Measurements from ENCODE around the gene PPP2R2D. TPM values are rescaled to one million over a fixed set of nuclear protein-coding genes. Genes with fewer than 3 reads are reported as not detected.

PPP2R2D gene
- total RNA-seq, 6 experiments from 2014 or later, result 22.9 to 28.1 (median 24.5) TPM

DNA sequence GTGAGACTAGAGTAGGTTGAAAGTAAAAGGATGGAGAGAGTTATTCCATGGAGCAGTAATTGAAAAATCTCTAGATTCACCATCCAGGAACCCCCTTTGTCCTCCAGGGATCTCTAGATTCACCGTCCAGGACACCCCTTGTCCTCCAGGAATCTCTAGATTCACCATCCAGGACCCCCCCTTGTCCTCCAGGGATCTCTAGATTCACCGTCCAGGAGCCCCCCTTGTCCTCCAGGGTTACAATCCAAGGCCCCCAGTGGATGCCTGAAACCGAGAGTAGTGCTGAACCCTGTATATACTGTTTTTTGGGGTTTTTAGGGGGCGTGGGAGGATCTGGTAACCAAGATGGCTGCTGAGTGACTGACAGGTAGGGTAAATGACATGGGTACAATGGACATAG is 38.3 kb upstream of the PPP2R2D start:
- H3K4me1 Mint-ChIP-seq (ENCODE audit: low read depth), result no peaks in the 10 kb centered on the region
- no peaks in the 10 kb centered on the region for H3K36me3 Mint-ChIP-seq (ENCODE audit: low read depth)
- TF ChIP-seq, protein P1, sequence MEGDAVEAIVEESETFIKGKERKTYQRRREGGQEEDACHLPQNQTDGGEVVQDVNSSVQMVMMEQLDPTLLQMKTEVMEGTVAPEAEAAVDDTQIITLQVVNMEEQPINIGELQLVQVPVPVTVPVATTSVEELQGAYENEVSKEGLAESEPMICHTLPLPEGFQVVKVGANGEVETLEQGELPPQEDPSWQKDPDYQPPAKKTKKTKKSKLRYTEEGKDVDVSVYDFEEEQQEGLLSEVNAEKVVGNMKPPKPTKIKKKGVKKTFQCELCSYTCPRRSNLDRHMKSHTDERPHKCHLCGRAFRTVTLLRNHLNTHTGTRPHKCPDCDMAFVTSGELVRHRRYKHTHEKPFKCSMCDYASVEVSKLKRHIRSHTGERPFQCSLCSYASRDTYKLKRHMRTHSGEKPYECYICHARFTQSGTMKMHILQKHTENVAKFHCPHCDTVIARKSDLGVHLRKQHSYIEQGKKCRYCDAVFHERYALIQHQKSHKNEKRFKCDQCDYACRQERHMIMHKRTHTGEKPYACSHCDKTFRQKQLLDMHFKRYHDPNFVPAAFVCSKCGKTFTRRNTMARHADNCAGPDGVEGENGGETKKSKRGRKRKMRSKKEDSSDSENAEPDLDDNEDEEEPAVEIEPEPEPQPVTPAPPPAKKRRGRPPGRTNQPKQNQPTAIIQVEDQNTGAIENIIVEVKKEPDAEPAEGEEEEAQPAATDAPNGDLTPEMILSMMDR (IDR thresholded peaks at IDR 0.05), result no peak
- no peaks in the 10 kb centered on the region for H3K9me3 Mint-ChIP-seq
- no peak overlapping the region for H3K27ac Mint-ChIP-seq
- H3K27me3 Mint-ChIP-seq (ENCODE audit: insufficient read depth), result peaks cover 13% of the 10 kb centered on the region
- DNase-seq, result no peak
- no peak overlapping the region for H3K4me3 Mint-ChIP-seq

DNA sequence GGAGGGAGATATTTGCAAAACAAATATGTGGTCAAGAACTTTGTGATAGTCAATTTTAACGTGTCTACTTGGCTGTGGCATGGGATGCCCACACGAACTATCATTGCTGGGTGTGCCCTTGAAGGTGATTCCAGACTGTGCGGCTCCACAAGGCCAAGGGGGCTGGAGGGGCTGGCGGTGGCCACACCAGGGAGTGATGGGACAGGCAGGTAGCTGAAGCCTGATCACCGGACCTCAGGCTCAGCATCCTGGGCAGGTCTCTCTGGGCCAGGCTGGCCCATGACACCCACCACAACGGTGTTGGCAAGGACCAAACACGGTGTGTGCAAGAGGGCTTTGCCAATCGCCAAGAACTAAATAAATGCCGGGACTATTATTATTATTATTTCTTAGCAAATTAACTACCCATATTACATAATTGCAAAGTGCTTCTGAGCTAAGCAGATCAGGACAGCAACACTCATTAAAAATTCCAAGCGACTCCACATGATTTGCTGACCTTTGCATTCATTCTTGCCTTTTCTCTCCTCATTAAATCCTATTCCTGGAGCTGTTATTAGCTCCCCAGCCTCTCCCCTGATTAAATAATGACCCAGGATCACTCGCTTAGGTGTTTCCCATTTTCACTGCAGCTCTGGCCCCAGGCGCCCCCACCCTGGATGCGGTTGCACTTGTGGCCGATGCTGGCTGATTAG is 35.4 kb upstream of the PPP2R2D start:
- TF ChIP-seq, protein P1 (IDR thresholded peaks at IDR 0.05), result no peak
- Mint-ChIP-seq H3K9me3 (no peaks in the 10 kb centered on the region), H3K4me3 (no peak overlapping the region), H3K27ac (no peak overlapping the region), H3K36me3 (ENCODE audit: low read depth) (no peaks in the 10 kb centered on the region), H3K4me1 (ENCODE audit: low read depth) (no peaks in the 10 kb centered on the region; the same call in 1 of the 2 replicates), H3K27me3 (ENCODE audit: insufficient read depth) (peaks cover 9% of the 10 kb centered on the region)
- DNase-seq, result no peak

DNA sequence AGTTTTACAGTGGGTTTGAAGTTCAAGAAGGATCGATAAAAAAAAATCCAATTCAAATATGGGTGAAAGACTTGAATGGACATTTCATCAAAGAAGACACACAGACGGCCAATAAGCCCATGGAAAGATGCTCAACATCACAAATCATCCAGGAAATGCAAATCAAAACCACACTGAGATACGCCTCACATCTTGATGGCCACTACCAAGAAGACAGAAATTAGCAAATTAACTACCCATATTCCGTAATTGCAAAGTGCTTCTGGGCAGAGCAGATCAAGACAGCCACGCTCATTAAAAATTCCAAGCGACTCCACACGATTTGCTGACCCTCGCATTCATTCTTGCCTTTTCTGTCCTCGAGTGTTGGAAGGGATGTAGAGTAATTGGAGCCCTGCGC is 34.1 kb upstream of the PPP2R2D start:
- TF ChIP-seq, protein P1 (IDR thresholded peaks at IDR 0.05), result no peak
- no peak for DNase-seq
- Mint-ChIP-seq H3K4me3 (no peak overlapping the region), H3K36me3 (ENCODE audit: low read depth) (no peaks in the 10 kb centered on the region), H3K27me3 (ENCODE audit: insufficient read depth) (peaks cover 15% of the 10 kb centered on the region), H3K9me3 (no peaks in the 10 kb centered on the region), H3K4me1 (ENCODE audit: low read depth) (no peaks in the 10 kb centered on the region; the same call in 1 of the 2 replicates), H3K27ac (no peak overlapping the region)

DNA sequence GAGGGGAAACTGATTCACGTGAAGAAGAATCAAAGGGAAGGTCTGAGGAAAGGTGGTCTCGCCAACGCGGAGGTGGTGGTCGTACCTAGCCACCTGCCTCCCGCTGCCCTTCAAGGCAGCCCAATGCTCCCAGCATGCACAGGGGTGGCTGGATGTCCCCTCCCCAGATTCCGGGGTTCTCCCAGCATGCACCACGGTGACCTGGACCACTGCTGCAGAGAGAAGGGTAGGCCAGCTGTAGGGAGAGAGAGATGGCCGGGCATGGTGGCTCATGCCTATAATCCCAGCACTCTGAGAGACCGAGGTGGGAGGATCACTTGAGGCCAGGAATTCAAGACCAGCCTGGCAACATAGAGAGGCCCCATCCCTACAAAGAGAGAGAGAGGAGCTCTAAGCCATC is 32.4 kb upstream of the PPP2R2D start:
- TF ChIP-seq, protein P1 (IDR thresholded peaks at IDR 0.05), result no peak
- Mint-ChIP-seq H3K4me1 (ENCODE audit: low read depth) (no peaks in the 10 kb centered on the region; the same call in 1 of the 2 replicates), H3K27ac (no peak overlapping the region), H3K36me3 (ENCODE audit: low read depth) (no peaks in the 10 kb centered on the region), H3K4me3 (no peak overlapping the region), H3K27me3 (ENCODE audit: insufficient read depth) (peaks cover 15% of the 10 kb centered on the region; the same call in 1 of the 2 replicates), H3K9me3 (no peaks in the 10 kb centered on the region)
- DNase-seq, result no peak

DNA sequence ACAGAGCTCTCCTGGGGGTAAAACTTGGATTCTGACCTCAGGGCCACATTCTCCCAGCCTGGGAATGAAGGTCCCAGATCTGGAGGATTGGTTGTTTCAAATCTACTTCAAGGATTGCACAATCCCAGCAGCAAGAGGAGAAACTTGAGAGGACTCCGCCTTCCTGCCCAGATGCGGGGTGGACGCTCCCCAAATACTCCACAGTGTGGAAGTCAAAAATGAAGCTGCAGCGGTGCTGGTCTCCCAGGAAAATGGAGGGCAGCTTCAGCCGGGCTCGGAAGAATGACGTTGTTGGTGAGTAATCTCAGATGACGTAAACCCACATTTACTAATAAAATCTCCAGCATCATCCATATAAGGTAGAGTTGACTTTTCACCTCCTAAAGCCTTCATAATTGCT is 31.5 kb upstream of the PPP2R2D start:
- Mint-ChIP-seq H3K27ac (no peak overlapping the region), H3K27me3 (ENCODE audit: insufficient read depth) (peaks cover 20% of the 10 kb centered on the region; the same call in 1 of the 2 replicates), H3K4me1 (ENCODE audit: low read depth) (peaks cover under 1% of the 10 kb centered on the region), H3K4me3 (no peak overlapping the region), H3K36me3 (ENCODE audit: low read depth) (no peaks in the 10 kb centered on the region), H3K9me3 (no peaks in the 10 kb centered on the region)
- no peak for DNase-seq
- TF ChIP-seq, protein P1 (IDR thresholded peaks at IDR 0.05), result no peak
